Neural cell (in vitro differentiated cells): ENCODE results near the gene KRT6C. TPM values are rescaled to one million over a fixed set of nuclear protein-coding genes. Genes with fewer than 3 reads are reported as not detected.

ENCODE experiments used
- H2AFZ ChIP-seq: fragments of 200-600, 300-800 bp; sonication (generic), shearing (Covaris generic); 2 replicates; pipeline ENCODE4 v1.6.0; 2014; ENCODE audit warnings: low read depth, mild to moderate bottlenecking, antibody characterized with exemption, low read length, moderate library complexity
- H3F3A ChIP-seq: fragments of 200-600 bp; shearing (Covaris generic); 2 replicates; pipeline ENCODE4 v1.6.1; 2016; ENCODE audit warnings: mild to moderate bottlenecking, moderate library complexity, mixed read lengths, antibody characterized with exemption, low read length; ENCODE audit not compliant: insufficient read depth, poor library complexity, severe bottlenecking
- H3K27ac ChIP-seq: fragments of 200-600, 300-800 bp; sonication (generic), shearing (Covaris generic); 2 replicates; pipeline ENCODE4 v1.5.1; 2014; ENCODE audit warnings: mild to moderate bottlenecking, low read length, moderate library complexity
- H3K27me3 ChIP-seq: fragments of 300-800, 200-600 bp; sonication (generic), shearing (Covaris generic); 2 replicates; pipeline ENCODE4 v1.6.0; 2014; ENCODE audit warnings: mild to moderate bottlenecking, low read depth, low read length, moderate library complexity; ENCODE audit not compliant: insufficient read depth
- H3K36me3 ChIP-seq: fragments of 300-800, 200-600 bp; sonication (generic), shearing (Covaris generic); 2 replicates; pipeline ENCODE4 v1.5.1; 2014; ENCODE audit warnings: mild to moderate bottlenecking, antibody characterized with exemption, low read length, moderate library complexity; ENCODE audit not compliant: insufficient read depth
- H3K4me2 ChIP-seq: fragments of 300-800, 200-600 bp; sonication (generic), shearing (Covaris generic); 2 replicates; pipeline ENCODE4 v1.6.0; 2014; ENCODE audit warnings: mild to moderate bottlenecking, low read length
- H3K4me3 ChIP-seq: fragments of 300-800, 200-600 bp; sonication (generic), shearing (Covaris generic); 2 replicates; pipeline ENCODE4 v1.5.1; 2014; ENCODE audit warnings: mild to moderate bottlenecking, low read length, moderate library complexity
- H3K79me2 ChIP-seq: fragments of 200-600 bp; shearing (Covaris generic); replicated peaks from 2 replicates; pipeline ENCODE4 v1.6.0; 2014; ENCODE audit warnings: mild to moderate bottlenecking, low read length, moderate library complexity; ENCODE audit not compliant: insufficient read depth
- H3K9ac ChIP-seq: fragments of 300-800, 200-600 bp; sonication (generic), shearing (Covaris generic); 2 replicates; pipeline ENCODE4 v1.6.1; 2016; ENCODE audit warnings: mild to moderate bottlenecking, low read length, mixed read lengths
- H3K9me2 ChIP-seq: fragments of 200-600 bp; shearing (Covaris generic); 2 replicates; pipeline ENCODE4 v1.6.1; 2016; ENCODE audit warnings: mild to moderate bottlenecking, low read length, mixed read lengths; ENCODE audit not compliant: insufficient read depth
- H3K9me3 ChIP-seq: fragments of 200-600, 300-800 bp; sonication (generic), shearing (Covaris generic); 2 replicates; pipeline ENCODE4 v1.6.1; 2016; ENCODE audit warnings: mild to moderate bottlenecking, mixed run types, low read length, moderate library complexity, mixed read lengths
- H4K20me1 ChIP-seq: fragments of 200-600 bp; shearing (Covaris generic); 2 replicates; pipeline ENCODE4 v1.6.1; 2016; ENCODE audit warnings: mild to moderate bottlenecking, mixed run types; ENCODE audit not compliant: insufficient read depth
- CTCF ChIP-seq: fragments of 450-650 bp; IDR thresholded peaks from 2 replicates; pipeline ENCODE4 v1.5.1; 2014; ENCODE audit warnings: antibody characterized with exemption, mild to moderate bottlenecking, moderate library complexity; ENCODE audit not compliant: poor library complexity, severe bottlenecking
- EP300 ChIP-seq: fragments of 450-650 bp; conservative IDR thresholded peaks from 2 replicates; pipeline ENCODE4 v1.6.1; 2014; ENCODE audit warnings: antibody characterized with exemption, mild to moderate bottlenecking, moderate library complexity; ENCODE audit not compliant: poor library complexity, severe bottlenecking
- EZH2 ChIP-seq: fragments of 200-600, 300-800 bp; shearing (Covaris generic), sonication (generic); IDR thresholded peaks from 2 replicates; pipeline ENCODE4 v1.6.1; 2014; ENCODE audit warnings: antibody characterized with exemption, low read length, borderline replicate concordance, mild to moderate bottlenecking; ENCODE audit not compliant: insufficient read depth, poor library complexity, severe bottlenecking
- MXI1 ChIP-seq: fragments of 450-650 bp; conservative IDR thresholded peaks from 2 replicates; pipeline ENCODE4 v1.6.1; 2014; ENCODE audit warnings: antibody characterized with exemption, mild to moderate bottlenecking; ENCODE audit not compliant: poor library complexity, severe bottlenecking
- POLR2AphosphoS5 ChIP-seq: IDR thresholded peaks from 2 replicates; pipeline ENCODE4 v1.6.1; 2012
- RAD21 ChIP-seq: fragments of 450-650 bp; conservative IDR thresholded peaks from 2 replicates; pipeline ENCODE4 v1.6.1; 2014; ENCODE audit warnings: antibody characterized with exemption, mild to moderate bottlenecking, moderate library complexity
- REST ChIP-seq: IDR thresholded peaks from 2 replicates; pipeline ENCODE4 v1.6.1; 2012; ENCODE audit warnings: borderline replicate concordance
- SMC3 ChIP-seq: fragments of 450-650 bp; conservative IDR thresholded peaks from 2 replicates; pipeline ENCODE4 v1.6.1; 2014; ENCODE audit warnings: antibody characterized with exemption, mild to moderate bottlenecking, moderate library complexity; ENCODE audit not compliant: poor library complexity
- TAF1 ChIP-seq: IDR thresholded peaks from 2 replicates; pipeline ENCODE4 v1.6.1; 2012; ENCODE audit warnings: low read depth
- polyA plus RNA-seq: library from polyadenylated mRNA; depleted of rRNA; stranded (reverse); fragments of >200 nt; gene quantifications from 2 replicates; pipeline ENCODE4 v1.2.3, GENCODE V29; 2014

The KRT6C gene
- polyA plus RNA-seq, 1 donor from 2014 or later, result not detected

- Histone ChIP-seq H3K9me2 (no peaks in the 10 kb centered on the region), H3K27me3 (no peaks in the 10 kb centered on the region), H3F3A (no peaks in the 10 kb centered on the region), H3K9ac (no peak overlapping the region), H3K4me2 (no peak overlapping the region), H3K4me3 (no peak overlapping the region), H2AFZ (no peak overlapping the region), H3K79me2 (no peaks in the 10 kb centered on the region), H3K27ac (no peak overlapping the region), H4K20me1 (no peaks in the 10 kb centered on the region), H3K36me3 (no peaks in the 10 kb centered on the region), H3K9me3 (no peaks in the 10 kb centered on the region)
- no peak for TF ChIP-seq SMC3
- TF ChIP-seq REST, result no peak
- no peak for TF ChIP-seq EP300
- no peak for TF ChIP-seq POLR2AphosphoS5
- TF ChIP-seq CTCF, result no peak
- TF ChIP-seq RAD21, result no peak
- TF ChIP-seq MXI1, result no peak
- no peak for TF ChIP-seq TAF1
- no peak for TF ChIP-seq EZH2
Measured at GRCh38 chr12:52428121-52428520, 45.5 kb downstream of the KRT6C start.

GRCh38 chr12:52427083-52427482 lies 46.5 kb downstream of the KRT6C start:
- no peak overlapping the region for H3K4me2 ChIP-seq
- H4K20me1 ChIP-seq, result no peaks in the 10 kb centered on the region
- H3K79me2 ChIP-seq, result no peaks in the 10 kb centered on the region
- H3F3A ChIP-seq, result no peaks in the 10 kb centered on the region
- H3K4me3 ChIP-seq, result no peak overlapping the region
- H3K9me3 ChIP-seq, result no peaks in the 10 kb centered on the region
- no peaks in the 10 kb centered on the region for H3K36me3 ChIP-seq
- TF ChIP-seq RAD21 (no peak), POLR2AphosphoS5 (no peak), SMC3 (no peak), MXI1 (no peak), CTCF (no peak)
- H3K9ac ChIP-seq, result no peak overlapping the region
- no peaks in the 10 kb centered on the region for H3K9me2 ChIP-seq
- H3K27me3 ChIP-seq, result no peaks in the 10 kb centered on the region
- no peak overlapping the region for H2AFZ ChIP-seq
- H3K27ac ChIP-seq, result no peak overlapping the region
